H1 (cell line): ENCODE measurements around the gene FSCN2. TPM values are rescaled to one million over a fixed set of nuclear protein-coding genes. Genes with fewer than 3 reads are reported as not detected.

Experiments used
- POLR2A ChIP-seq, 2 experiments: IDR thresholded peaks; 1 replicate in 1 of 2; 2 replicates in 1 of 2; pipeline ENCODE4 v1.6.1; 2011; ENCODE audit warnings: low read depth in 2 of 2, low read length in 2 of 2, mild to moderate bottlenecking in 2 of 2; ENCODE audit errors: control extremely low read depth in 1 of 2
- polyA plus RNA-seq, 7 experiments: library from polyadenylated mRNA; depleted of rRNA in 3 of 7; stranded (reverse) in 5 of 7; unstranded in 2 of 7; fragments of >200 nt in 5 of 7; fragments of 200-250 nt in 2 of 7; gene quantifications; 1 replicate in 5 of 7; 2 replicates in 1 of 7; 4 replicates in 1 of 7; pipeline versions ENCODE4 v1.2.1 to v1.2.3, GENCODE V29; 2011 to 2013; ENCODE audit warnings: missing spikeins in 2 of 7, mixed read lengths in 2 of 7
- total RNA-seq: library from RNA; stranded (reverse); fragmentation: NEBNext Ultra II Directional; extraction: Animal tissue kit (Norgen Biotek cat#: 25700); gene quantifications from 2 replicates; pipeline ENCODE4 v1.2.1, GENCODE V29; 2021
- TF ChIP-seq, protein P1 (sequence below): fragments of 300-600 bp; sonication (generic); IDR thresholded peaks from 2 replicates; pipeline ENCODE4 v1.7.1; 2012; ENCODE audit warnings: low read length, moderate library complexity, mild to moderate bottlenecking, inconsistent platforms; ENCODE audit not compliant: insufficient replicate concordance

Gene FSCN2
- total and polyA plus RNA-seq, 2 of the 8 experiments (the other 6 are each of a cell fraction or from before 2014, with no cell fraction given) = 0.18 to 0.30 TPM

DNA sequence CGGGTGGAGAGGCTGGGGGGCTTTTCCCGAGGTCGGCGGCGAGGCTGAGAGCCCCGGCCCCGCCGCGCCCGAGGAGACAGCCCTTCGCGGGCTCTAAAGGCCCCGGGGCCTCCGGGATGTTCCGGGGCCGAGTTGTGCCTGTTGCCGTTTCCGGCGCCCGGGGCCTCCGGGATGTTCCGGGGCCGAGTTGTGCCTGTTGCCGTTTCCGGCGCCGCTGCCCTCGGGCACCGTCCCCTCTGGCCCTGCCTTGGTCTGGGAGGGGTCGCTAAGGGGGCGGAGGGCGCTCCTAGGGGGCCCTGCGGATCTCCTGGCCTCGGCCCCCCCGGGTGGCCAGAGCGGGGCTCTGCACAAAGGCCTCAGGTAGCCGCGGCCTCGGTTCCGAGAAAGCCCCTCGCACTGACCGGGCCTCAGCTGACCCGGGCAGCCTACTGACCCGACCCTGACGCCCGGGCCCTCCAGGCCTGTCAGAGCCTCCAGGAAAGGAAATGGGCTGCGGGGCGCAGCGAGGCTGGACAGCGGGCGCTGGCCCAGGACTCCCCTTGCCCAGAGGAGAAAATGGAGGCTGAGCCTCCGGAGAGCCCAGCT lies 39.8 kb upstream of the FSCN2 start (continued):
- TF ChIP-seq, protein P1, sequence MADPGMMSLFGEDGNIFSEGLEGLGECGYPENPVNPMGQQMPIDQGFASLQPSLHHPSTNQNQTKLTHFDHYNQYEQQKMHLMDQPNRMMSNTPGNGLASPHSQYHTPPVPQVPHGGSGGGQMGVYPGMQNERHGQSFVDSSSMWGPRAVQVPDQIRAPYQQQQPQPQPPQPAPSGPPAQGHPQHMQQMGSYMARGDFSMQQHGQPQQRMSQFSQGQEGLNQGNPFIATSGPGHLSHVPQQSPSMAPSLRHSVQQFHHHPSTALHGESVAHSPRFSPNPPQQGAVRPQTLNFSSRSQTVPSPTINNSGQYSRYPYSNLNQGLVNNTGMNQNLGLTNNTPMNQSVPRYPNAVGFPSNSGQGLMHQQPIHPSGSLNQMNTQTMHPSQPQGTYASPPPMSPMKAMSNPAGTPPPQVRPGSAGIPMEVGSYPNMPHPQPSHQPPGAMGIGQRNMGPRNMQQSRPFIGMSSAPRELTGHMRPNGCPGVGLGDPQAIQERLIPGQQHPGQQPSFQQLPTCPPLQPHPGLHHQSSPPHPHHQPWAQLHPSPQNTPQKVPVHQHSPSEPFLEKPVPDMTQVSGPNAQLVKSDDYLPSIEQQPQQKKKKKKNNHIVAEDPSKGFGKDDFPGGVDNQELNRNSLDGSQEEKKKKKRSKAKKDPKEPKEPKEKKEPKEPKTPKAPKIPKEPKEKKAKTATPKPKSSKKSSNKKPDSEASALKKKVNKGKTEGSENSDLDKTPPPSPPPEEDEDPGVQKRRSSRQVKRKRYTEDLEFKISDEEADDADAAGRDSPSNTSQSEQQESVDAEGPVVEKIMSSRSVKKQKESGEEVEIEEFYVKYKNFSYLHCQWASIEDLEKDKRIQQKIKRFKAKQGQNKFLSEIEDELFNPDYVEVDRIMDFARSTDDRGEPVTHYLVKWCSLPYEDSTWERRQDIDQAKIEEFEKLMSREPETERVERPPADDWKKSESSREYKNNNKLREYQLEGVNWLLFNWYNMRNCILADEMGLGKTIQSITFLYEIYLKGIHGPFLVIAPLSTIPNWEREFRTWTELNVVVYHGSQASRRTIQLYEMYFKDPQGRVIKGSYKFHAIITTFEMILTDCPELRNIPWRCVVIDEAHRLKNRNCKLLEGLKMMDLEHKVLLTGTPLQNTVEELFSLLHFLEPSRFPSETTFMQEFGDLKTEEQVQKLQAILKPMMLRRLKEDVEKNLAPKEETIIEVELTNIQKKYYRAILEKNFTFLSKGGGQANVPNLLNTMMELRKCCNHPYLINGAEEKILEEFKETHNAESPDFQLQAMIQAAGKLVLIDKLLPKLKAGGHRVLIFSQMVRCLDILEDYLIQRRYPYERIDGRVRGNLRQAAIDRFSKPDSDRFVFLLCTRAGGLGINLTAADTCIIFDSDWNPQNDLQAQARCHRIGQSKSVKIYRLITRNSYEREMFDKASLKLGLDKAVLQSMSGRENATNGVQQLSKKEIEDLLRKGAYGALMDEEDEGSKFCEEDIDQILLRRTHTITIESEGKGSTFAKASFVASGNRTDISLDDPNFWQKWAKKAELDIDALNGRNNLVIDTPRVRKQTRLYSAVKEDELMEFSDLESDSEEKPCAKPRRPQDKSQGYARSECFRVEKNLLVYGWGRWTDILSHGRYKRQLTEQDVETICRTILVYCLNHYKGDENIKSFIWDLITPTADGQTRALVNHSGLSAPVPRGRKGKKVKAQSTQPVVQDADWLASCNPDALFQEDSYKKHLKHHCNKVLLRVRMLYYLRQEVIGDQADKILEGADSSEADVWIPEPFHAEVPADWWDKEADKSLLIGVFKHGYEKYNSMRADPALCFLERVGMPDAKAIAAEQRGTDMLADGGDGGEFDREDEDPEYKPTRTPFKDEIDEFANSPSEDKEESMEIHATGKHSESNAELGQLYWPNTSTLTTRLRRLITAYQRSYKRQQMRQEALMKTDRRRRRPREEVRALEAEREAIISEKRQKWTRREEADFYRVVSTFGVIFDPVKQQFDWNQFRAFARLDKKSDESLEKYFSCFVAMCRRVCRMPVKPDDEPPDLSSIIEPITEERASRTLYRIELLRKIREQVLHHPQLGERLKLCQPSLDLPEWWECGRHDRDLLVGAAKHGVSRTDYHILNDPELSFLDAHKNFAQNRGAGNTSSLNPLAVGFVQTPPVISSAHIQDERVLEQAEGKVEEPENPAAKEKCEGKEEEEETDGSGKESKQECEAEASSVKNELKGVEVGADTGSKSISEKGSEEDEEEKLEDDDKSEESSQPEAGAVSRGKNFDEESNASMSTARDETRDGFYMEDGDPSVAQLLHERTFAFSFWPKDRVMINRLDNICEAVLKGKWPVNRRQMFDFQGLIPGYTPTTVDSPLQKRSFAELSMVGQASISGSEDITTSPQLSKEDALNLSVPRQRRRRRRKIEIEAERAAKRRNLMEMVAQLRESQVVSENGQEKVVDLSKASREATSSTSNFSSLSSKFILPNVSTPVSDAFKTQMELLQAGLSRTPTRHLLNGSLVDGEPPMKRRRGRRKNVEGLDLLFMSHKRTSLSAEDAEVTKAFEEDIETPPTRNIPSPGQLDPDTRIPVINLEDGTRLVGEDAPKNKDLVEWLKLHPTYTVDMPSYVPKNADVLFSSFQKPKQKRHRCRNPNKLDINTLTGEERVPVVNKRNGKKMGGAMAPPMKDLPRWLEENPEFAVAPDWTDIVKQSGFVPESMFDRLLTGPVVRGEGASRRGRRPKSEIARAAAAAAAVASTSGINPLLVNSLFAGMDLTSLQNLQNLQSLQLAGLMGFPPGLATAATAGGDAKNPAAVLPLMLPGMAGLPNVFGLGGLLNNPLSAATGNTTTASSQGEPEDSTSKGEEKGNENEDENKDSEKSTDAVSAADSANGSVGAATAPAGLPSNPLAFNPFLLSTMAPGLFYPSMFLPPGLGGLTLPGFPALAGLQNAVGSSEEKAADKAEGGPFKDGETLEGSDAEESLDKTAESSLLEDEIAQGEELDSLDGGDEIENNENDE = no peak
- no peak for TF ChIP-seq POLR2A (IDR thresholded peaks at IDR 0.05; ENCODE audit: control extremely low read depth in 1 of 2, low read depth in 2 of 2, low read length in 2 of 2)
